ENCODE data around the gene NHERF1. TPM values are rescaled to one million over a fixed set of nuclear protein-coding genes. Genes with fewer than 3 reads are reported as not detected.

NHERF1 gene
- total and polyA plus RNA-seq, 2 of the 13 experiments (the other 11 are each of a cell fraction or from before 2014, with no cell fraction given): 169 to 269 TPM

DNA sequence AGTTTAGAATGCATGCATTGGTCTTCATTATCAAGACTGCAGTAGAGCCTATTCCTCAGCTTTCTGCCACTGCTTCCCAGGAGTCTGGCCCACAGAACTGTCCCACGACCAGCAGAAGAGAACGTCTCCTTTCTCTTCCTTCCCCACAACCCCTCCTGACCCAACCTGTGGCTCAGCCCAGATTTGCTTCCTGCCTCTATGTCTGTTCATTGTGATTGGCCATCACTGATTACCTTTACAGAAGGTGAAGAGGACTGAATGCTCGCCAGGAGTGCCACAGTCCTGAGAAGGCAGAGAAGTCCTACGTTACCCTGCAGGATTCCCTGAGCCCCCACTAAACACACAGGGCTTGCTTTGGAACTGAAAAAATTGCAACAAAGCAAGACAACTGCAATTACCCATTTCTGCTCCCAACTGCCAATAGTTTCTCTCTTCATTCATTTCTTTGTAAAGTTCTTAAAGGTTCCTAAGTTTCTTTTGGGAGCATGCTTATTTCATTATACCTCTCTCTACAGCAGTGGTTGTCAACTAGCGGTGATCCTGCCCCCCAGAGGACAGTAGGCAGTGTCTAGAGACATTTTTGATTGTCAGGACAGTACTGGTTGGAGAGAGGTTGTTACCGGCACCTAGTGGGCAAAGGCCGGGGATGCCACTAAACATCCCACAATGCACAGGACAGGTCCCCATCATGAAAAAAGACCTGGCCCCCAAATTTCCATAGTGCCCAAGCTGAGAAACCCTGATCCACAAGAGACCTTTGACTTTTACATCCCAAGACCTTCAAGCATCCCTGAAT is 32.2 kb downstream of the NHERF1 start (continued):
- TF ChIP-seq, protein P1, sequence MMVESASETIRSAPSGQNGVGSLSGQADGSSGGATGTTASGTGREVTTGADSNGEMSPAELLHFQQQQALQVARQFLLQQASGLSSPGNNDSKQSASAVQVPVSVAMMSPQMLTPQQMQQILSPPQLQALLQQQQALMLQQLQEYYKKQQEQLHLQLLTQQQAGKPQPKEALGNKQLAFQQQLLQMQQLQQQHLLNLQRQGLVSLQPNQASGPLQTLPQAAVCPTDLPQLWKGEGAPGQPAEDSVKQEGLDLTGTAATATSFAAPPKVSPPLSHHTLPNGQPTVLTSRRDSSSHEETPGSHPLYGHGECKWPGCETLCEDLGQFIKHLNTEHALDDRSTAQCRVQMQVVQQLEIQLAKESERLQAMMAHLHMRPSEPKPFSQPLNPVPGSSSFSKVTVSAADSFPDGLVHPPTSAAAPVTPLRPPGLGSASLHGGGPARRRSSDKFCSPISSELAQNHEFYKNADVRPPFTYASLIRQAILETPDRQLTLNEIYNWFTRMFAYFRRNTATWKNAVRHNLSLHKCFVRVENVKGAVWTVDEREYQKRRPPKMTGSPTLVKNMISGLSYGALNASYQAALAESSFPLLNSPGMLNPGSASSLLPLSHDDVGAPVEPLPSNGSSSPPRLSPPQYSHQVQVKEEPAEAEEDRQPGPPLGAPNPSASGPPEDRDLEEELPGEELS (CRISPR knock-in tag; IDR thresholded peaks at IDR 0.05): no peak
- TF ChIP-seq ZNF720 (CRISPR knock-in tag; IDR thresholded peaks at IDR 0.05) (no peak), ZNF101 (CRISPR knock-in tag; IDR thresholded peaks at IDR 0.05; ENCODE audit: borderline replicate concordance, low read depth) (no peak), GATAD2A (CRISPR knock-in tag; IDR thresholded peaks at IDR 0.05) (peak; percentile 57; the same call in 1 of the 2 replicates), TFE3 (CRISPR knock-in tag; IDR thresholded peaks at IDR 0.05) (no peak), RFXAP (CRISPR knock-in tag; IDR thresholded peaks at IDR 0.05; ENCODE audit: borderline replicate concordance) (no peak), BRCA1 (CRISPR knock-in tag; IDR thresholded peaks at IDR 0.05) (no peak), TRIM24 (CRISPR knock-in tag; IDR thresholded peaks at IDR 0.05) (no peak), ZNF547 (CRISPR knock-in tag; IDR thresholded peaks at IDR 0.05) (no peak), MEIS2 (CRISPR knock-in tag; IDR thresholded peaks at IDR 0.05) (peak; percentile 76; the same call in 1 of the 2 replicates), ZNF460 (CRISPR knock-in tag; IDR thresholded peaks at IDR 0.05; ENCODE audit: borderline replicate concordance) (no peak), POLR2AphosphoS2 (IDR thresholded peaks at IDR 0.05; ENCODE audit: low read depth, low read length) (no peak), CERS6 (CRISPR knock-in tag; IDR thresholded peaks at IDR 0.05) (no peak), PAF1 (CRISPR knock-in tag; IDR thresholded peaks at IDR 0.05) (no peak), GZF1 (CRISPR knock-in tag; IDR thresholded peaks at IDR 0.05) (no peak), ZBTB4 (CRISPR knock-in tag; IDR thresholded peaks at IDR 0.05; ENCODE audit: borderline replicate concordance) (no peak), RFX5 (IDR thresholded peaks at IDR 0.05; ENCODE audit: low read depth, low read length) (no peak), ZNF768 (CRISPR knock-in tag; IDR thresholded peaks at IDR 0.05) (no peak), RNF2 (conservative IDR thresholded peaks at IDR 0.05; ENCODE audit: low read depth) (no peak), ETV5 (CRISPR knock-in tag; IDR thresholded peaks at IDR 0.05; ENCODE audit: borderline replicate concordance) (no peak)
